ENCODE data around the gene SERINC5.

The SERINC5 gene

DNA sequence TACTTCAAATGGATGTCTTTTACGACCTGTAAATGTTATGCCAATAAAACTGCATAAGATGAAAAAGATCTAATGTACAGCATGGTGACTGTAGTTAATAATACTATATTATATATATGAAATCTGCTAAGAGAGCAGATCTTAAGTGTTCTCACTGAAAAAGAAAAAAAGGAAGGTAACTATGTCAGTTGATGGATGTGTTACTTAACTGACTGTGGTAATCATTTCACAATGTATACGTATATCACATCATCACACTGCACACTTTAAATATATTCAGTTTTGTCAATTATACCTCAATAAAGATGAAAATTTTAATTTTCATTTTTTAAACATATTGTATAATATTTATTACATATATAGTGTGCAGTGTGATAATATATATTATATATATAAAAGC lies 188.8 kb downstream of the SERINC5 start:
- DNase-seq (ENCODE audit: low read depth): no peak

DNA sequence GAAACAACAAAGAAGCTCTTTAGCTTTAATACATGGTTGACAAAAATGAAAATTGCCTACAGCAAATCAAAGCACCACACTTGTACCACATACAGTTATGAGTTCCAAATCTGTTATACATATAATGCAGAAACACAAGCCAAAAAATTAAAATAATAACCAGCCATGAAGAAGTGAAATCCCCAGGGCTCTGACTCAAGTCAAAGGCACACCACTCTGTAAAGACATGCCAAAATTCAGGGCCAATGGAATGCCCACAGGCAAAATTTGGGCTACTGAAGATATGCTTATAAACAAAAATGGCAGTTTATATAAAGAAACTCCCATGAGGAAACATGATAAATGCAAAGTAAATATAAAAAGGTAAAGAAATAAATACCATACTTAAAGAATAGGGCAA lies 191.7 kb downstream of the SERINC5 start:
- DNase-seq (ENCODE audit: low read depth): peak; percentile 71

Data from stromal cell of bone marrow (primary cell).